Heart right ventricle (tissue), 16 donors: ENCODE results near the gene FAM3C. TPM values are rescaled to one million over a fixed set of nuclear protein-coding genes. Genes with fewer than 3 reads are reported as not detected.

ENCODE experiments used
- ATAC-seq, 8 donors: fragments of 200-7000 bp; cut with Tn5 transposase; one replicate each; pipeline ENCODE4 v1.9.1; 2020; ENCODE audit warnings: mild to moderate bottlenecking in 8 of 8, moderate library complexity in 8 of 8, moderate number of reproducible peaks in 1 of 8
- DNase-seq, 2 donors: peaks; one replicate each; pipeline ENCODE4 v3.0.0-alpha.2; 2020
- H3K27ac ChIP-seq, 10 donors: fragments of 200-600 bp; sonication (generic) in 2 of 10; one replicate each; pipeline versions ENCODE4 v1.5.0 to v1.8.0; 2020 to 2022; ENCODE audit warnings: mild to moderate bottlenecking in 3 of 10
- H3K27me3 ChIP-seq, 7 donors: fragments of 200-600 bp; one replicate each; pipeline ENCODE4 v1.8.0; 2021 to 2022; ENCODE audit warnings: mild to moderate bottlenecking in 2 of 7
- H3K36me3 ChIP-seq, 9 donors: fragments of 200-600 bp; sonication (generic) in 1 of 9; one replicate each; pipeline versions ENCODE4 v1.5.0 to v1.8.0; 2020 to 2022; ENCODE audit warnings: mild to moderate bottlenecking in 2 of 9
- H3K4me1 ChIP-seq, 9 donors: fragments of 200-600 bp; sonication (generic) in 1 of 9; one replicate each; pipeline versions ENCODE4 v1.5.0 to v1.8.0; 2020 to 2022; ENCODE audit warnings: mild to moderate bottlenecking in 4 of 9
- H3K4me3 ChIP-seq, 10 donors: fragments of 200-600 bp; sonication (generic) in 2 of 10; one replicate each; pipeline versions ENCODE4 v1.5.0 to v1.8.0; 2020 to 2022; ENCODE audit warnings: mild to moderate bottlenecking in 7 of 10, moderate library complexity in 2 of 10
- H3K9me3 ChIP-seq, 11 donors: fragments of 200-600 bp in 10 of 11; sonication (generic) in 2 of 11; one replicate each; pipeline versions ENCODE4 v1.5.0 to v1.8.0; 2013 to 2022; ENCODE audit warnings: mild to moderate bottlenecking in 2 of 11, control low read depth in 1 of 11, moderate library complexity in 1 of 11
- WGBS, 2 donors: extraction: QIAGEN DNeasy Blood & Tissue Kit; methylation state at CpG; one replicate each; pipeline ENCODE4 v1.1.7; 2013; ENCODE audit warnings: inconsistent platforms in 1 of 2; 5-methylcytosine and 5-hydroxymethylcytosine counted together
- intact Hi-C, 10 donors: fragments of 100-400 bp; cut with DNase I; formaldehyde crosslinking; loops; one replicate each; pipeline versions ENCODE4 v1.11.1 to v1.14.2; 2022
- polyA plus RNA-seq, 2 donors: library from polyadenylated mRNA; stranded (reverse); fragments of 200-250 nt; gene quantifications; one replicate each; pipeline ENCODE4 v1.2.3, GENCODE V29; 2013
- total RNA-seq, 10 donors: library from RNA; stranded (reverse); fragmentation: NEBNext Ultra II Directional in 3 of 10; extraction: Animal tissue kit (Norgen Biotek cat#: 25700) in 3 of 10; gene quantifications; one replicate each; pipeline versions ENCODE4 v1.2.1 to v1.2.4, GENCODE V29; 2021 to 2023
- TF ChIP-seq, protein P1 (sequence below), 9 donors: fragments of 200-600 bp; sonication (generic) in 2 of 9; IDR thresholded peaks; one replicate each; pipeline versions ENCODE4 v1.5.0 to v1.8.0; 2021 to 2022; ENCODE audit warnings: antibody characterized with exemption in 9 of 9, mild to moderate bottlenecking in 5 of 9, moderate library complexity in 1 of 9
- donor health status: Arrhythmogenic right ventricular cardiomyopathy.
- donor health status: ischemic (EF 13 %, LVEDD 7.1; RV severe dilation, severe dysfunction).
- donor health status: healthy with polysubstance abuse.
- donor health status: DM: no; HTN: yes; CAD: no.
- donor health status: DM: no; HTN: no; CAD: no.
- donor health status: ischemic (EF 25% LVEDD 6.9; RV normal size, moderate dysfunction).
- donor health status: ischemic (EF 25% LVEDD 5.7; RV mildly dilated, moderate dysfunction).
- donor health status: healthy.
- donor health status: DM: yes; HTN: yes; CAD: no.
- donor health status: Ischemic cardiomyopathy.
- donor health status: ischemic (EF 35%, LVEDD 5.7; RV mildly dilated, moderate dysfunction).
- donor health status: nonischemic (EF 11% LVEDD 7.7; RV severe dilation, severe dysfunction).
- donor health status: DM: yes; HTN: yes; CAD: no.
- donor health status: PGD.
- donor health status: ischemic (EF 29% LVEDD 5.4; RV normal size, mild dysfunction).
- donor health status: nonischemic (EF 23%, LVEDD 6.1; RV moderate dilation, normal function).

Gene FAM3C
- total and polyA plus RNA-seq, 12 donors: 16.5 to 60.8 (median 43.0) TPM

DNA sequence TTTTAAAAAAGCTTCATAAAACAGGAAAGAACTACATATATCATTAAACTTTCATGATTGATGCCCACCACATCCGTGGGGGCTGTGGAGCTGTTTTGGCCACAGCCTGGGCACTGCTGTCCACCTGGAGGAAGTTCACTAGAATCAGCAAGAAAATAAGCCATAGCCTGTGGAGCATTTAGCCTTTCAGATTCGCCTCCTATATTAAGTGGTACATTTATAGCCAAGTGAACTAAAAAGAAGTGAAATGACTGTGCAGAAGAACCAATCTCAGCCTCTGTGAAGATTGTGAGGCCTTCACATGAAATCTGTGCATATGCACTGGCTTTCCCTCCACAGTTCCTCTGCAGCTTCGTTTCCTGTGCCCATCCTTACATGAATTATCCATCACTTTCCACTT, 43.8 kb downstream of the FAM3C start:
- TF ChIP-seq, protein P1, sequence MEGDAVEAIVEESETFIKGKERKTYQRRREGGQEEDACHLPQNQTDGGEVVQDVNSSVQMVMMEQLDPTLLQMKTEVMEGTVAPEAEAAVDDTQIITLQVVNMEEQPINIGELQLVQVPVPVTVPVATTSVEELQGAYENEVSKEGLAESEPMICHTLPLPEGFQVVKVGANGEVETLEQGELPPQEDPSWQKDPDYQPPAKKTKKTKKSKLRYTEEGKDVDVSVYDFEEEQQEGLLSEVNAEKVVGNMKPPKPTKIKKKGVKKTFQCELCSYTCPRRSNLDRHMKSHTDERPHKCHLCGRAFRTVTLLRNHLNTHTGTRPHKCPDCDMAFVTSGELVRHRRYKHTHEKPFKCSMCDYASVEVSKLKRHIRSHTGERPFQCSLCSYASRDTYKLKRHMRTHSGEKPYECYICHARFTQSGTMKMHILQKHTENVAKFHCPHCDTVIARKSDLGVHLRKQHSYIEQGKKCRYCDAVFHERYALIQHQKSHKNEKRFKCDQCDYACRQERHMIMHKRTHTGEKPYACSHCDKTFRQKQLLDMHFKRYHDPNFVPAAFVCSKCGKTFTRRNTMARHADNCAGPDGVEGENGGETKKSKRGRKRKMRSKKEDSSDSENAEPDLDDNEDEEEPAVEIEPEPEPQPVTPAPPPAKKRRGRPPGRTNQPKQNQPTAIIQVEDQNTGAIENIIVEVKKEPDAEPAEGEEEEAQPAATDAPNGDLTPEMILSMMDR (IDR thresholded peaks at IDR 0.05): no peak
- Histone ChIP-seq H3K27ac (no peak overlapping the region), H3K4me1 (peaks cover 0 to 8% (median 0%) of the 10 kb centered on the region in 9 donors), H3K4me3 (no peak overlapping the region), H3K27me3 (no peaks in the 10 kb centered on the region), H3K9me3 (no peaks in the 10 kb centered on the region), H3K36me3 (peaks cover 0 to 73% (median 4%) of the 10 kb centered on the region in 9 donors)
- 75 to 85% methylated on average over 3 of the region's 3 CpGs for WGBS, 2 donors
- DNase-seq (no peak), ATAC-seq (no peak)
- intact Hi-C loops: no loop called here

DNA sequence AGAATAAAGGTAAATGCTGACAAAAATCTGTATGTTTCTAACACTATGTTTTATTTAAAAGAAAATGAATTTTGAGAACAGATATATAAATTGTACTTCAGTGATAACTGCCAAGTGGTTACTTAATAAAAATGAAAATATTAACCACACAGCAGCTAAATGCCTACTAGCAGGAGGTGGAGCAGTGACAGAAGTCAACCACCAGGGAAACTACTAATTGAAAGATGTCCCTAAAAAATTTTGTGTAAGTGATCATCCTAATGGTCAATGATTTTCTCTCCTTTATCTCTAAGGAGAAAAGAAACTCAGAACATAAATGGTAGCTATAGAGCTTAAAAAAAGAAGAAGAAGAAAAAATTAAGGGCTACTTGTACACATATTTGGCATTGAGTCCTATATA, 44.4 kb downstream of the FAM3C start:
- H3K27ac ChIP-seq: no peak overlapping the region
- no peak overlapping the region for H3K4me3 ChIP-seq
- TF ChIP-seq, protein P1 (IDR thresholded peaks at IDR 0.05): peak in 1 of 9 donors; percentile 7
- peaks cover 0 to 8% (median 0%) of the 10 kb centered on the region in 9 donors for H3K4me1 ChIP-seq
- DNase-seq: no peak
- H3K9me3 ChIP-seq: no peaks in the 10 kb centered on the region
- peaks cover 0 to 73% (median 4%) of the 10 kb centered on the region in 9 donors for H3K36me3 ChIP-seq
- intact Hi-C loops: no loop called here
- no peak for ATAC-seq
- H3K27me3 ChIP-seq: no peaks in the 10 kb centered on the region

DNA sequence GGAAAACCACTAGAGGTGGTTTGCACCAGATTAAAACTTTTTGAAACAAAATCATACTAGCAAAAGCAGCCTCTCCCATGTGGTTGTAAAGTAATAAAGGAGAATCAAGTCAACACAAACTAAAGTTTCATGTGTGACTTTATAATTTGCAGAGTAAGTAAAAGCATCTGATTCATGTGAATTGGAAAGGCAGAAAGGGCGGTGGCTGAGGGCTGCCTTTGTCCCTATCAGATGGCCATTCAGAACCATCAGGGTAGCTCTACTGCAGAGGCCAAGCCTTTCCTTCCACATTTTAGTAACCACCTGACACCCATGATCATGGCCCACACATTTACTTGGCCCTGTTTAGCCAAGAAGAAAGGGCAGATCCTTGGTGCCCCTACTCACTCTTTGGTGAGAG, 51.6 kb downstream of the FAM3C start:
- TF ChIP-seq, protein P1 (IDR thresholded peaks at IDR 0.05): no peak
- Histone ChIP-seq H3K4me1 (no peaks in the 10 kb centered on the region), H3K27ac (no peak overlapping the region), H3K9me3 (no peaks in the 10 kb centered on the region), H3K4me3 (no peak overlapping the region), H3K27me3 (no peaks in the 10 kb centered on the region), H3K36me3 (peaks cover 0 to 17% (median 0%) of the 10 kb centered on the region in 9 donors)
- ATAC-seq (no peak), DNase-seq (no peak)
- intact Hi-C loops: no loop called here
- WGBS, 2 donors: 92 to 100% methylated on average over 1 of the region's 1 CpG

DNA sequence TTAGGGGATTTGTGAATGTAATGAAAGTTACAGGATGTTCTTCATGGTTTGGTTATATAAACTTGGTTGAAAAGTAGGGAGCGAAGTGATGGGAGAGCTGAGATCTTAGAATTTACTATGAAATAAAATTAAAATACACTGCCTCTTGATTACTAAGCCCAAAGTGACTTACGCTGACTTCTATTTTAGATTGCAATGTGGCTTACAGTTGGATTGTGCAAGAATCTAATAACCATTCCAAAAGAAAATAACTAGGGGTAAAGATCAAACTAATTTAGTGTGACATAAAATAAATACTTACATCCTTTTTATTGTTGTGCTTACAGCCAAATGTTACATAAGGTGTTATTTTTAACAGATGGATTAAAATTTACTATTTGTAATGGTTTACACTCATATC, 52.0 kb downstream of the FAM3C start:
- Histone ChIP-seq H3K4me3 (no peak overlapping the region), H3K4me1 (no peaks in the 10 kb centered on the region), H3K36me3 (peaks cover 0 to 17% (median 0%) of the 10 kb centered on the region in 9 donors), H3K27me3 (no peaks in the 10 kb centered on the region), H3K27ac (no peak overlapping the region), H3K9me3 (no peaks in the 10 kb centered on the region)
- WGBS, 2 donors: 91 to 95% methylated on average over 2 of the region's 2 CpGs
- ATAC-seq (no peak), DNase-seq (no peak)
- TF ChIP-seq, protein P1 (IDR thresholded peaks at IDR 0.05): no peak
- intact Hi-C loops: no loop called here
